Stimulated activated naive B cell treated with anti-CD40 and anti-IgM and Interleukin-4, amounts not matched to agents 10 μg/mL and 1 μg/mL and 100 μg/mL, for 72 hours (primary cell): Measurements from ENCODE around the gene SP6.

Experiments
- ATAC-seq, 2 donors: fragments of 150-1000 bp; cut with Tn5 transposase; replicated peaks; 2 replicates each; pipeline ENCODE4 v1.10.0; 2021; ENCODE audit warnings: moderate library complexity in 1 of 2
- DNase-seq: peaks from one replicate; pipeline ENCODE4 v3.0.0; 2021
- H3K27ac Mint-ChIP-seq: one replicate; pipeline ENCODE4 v1.8.0; 2022; ENCODE audit warnings: mild to moderate bottlenecking, mixed read lengths
- H3K27me3 Mint-ChIP-seq, 2 donors: one replicate each; pipeline ENCODE4 v1.8.0; 2022; ENCODE audit warnings: mixed read lengths in 2 of 2
- H3K36me3 Mint-ChIP-seq, 2 donors: one replicate each; pipeline ENCODE4 v1.8.0; 2022; ENCODE audit warnings: mixed read lengths in 2 of 2, mild to moderate bottlenecking in 1 of 2
- H3K4me1 Mint-ChIP-seq, 2 donors: one replicate each; pipeline ENCODE4 v1.8.0; 2022; ENCODE audit warnings: mixed read lengths in 2 of 2, mild to moderate bottlenecking in 1 of 2
- H3K4me3 Mint-ChIP-seq, 2 donors: one replicate each; pipeline ENCODE4 v1.8.0; 2022; ENCODE audit warnings: mild to moderate bottlenecking in 2 of 2, mixed read lengths in 2 of 2, moderate library complexity in 1 of 2
- H3K9me3 Mint-ChIP-seq, 2 donors: one replicate each; pipeline ENCODE4 v1.8.0; 2022; ENCODE audit warnings: mixed read lengths in 2 of 2, mild to moderate bottlenecking in 1 of 2

Gene SP6

DNA sequence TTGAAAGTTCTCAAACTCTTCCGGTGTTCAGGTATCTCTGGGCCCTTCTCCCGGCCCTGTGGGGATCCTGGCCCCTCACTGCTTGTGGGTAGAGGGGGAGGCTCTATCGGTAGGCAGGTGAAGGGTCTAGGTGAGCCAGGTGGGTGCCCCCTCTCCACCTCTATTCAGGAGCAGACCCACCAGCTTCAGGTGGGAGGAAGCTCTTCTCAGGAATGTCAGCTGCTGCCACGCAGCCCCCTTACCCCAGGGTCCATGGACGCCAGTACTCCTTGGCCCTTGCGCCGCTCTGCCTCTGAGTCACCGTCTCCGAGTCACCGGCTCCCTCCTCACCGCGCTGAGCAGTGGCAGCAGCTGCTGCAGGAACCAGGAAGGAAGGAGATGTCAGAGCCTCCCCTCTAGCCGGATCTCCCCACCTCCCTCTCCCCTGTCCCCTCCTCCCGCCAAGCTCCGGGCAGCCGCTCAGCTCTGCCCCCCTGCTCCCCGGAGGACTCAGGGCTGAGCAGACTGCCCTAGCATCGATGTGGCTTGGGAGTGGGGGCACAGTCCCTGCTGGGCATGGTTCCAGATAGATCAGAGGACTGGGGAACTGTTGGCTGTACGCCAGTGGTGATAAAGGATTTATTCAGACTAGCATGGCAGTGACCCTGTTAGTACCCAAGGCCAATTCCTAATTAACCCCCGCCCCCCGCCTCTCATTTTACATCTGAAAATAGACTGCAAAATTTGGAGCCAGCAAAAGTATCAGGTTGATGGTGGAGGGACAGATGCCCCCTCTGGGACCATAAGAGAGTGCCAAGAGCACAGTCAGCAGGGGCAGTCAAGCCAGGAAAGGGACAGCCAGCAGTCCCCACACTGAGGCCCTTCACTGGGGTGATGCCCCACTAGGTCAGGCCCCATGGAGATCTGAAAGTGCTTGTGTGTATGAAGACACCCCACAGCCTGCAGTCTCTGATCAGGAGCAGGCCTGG lies 29.3 kb downstream of the SP6 start, which contains the start of gene OSBPL7:
Gene OSBPL7 (minus strand): TSS at position 371 of the 968 bp plus-strand sequence. CDS start 1,516 bp downstream, outside the sequence.
- H3K27me3 Mint-ChIP-seq = no peaks in the 10 kb centered on the region
- H3K27ac Mint-ChIP-seq = peak within 1 kb of the TSS; percentile 94
- ATAC-seq (peak; percentile 97 to 98), DNase-seq (peak; percentile 69)
- H3K9me3 Mint-ChIP-seq = no peaks in the 10 kb centered on the region
- peaks cover 33 to 40% of the 10 kb centered on the region in 2 donors for H3K36me3 Mint-ChIP-seq
- H3K4me3 Mint-ChIP-seq = peak within 1 kb of the TSS; percentile 96 to 99
- peaks cover 26 to 39% of the 10 kb centered on the region in 2 donors for H3K4me1 Mint-ChIP-seq

DNA sequence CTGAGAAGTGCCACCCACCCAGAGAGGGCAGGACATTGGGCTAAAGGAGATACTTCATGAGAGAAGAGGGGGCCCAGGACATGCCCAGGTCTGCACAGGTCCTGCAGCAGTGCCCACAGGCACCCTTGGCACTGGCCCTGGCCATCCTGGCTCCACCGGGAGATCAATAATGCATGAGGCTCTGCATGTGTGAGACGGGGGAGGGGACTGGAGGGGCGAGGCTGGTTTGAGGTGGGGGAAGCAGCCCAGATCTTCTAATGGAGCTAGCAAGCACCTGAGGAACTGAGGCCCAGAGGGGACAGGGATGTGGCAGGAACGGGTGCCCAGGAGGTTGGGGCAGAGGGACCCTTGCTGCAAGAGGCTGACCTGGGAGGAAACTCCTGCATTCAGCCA lies 29.9 kb downstream of the SP6 start:
- Mint-ChIP-seq H3K4me1 (peaks cover 26 to 39% of the 10 kb centered on the region in 2 donors), H3K27me3 (no peaks in the 10 kb centered on the region), H3K4me3 (peak overlapping the region; percentile 96 to 99), H3K9me3 (no peaks in the 10 kb centered on the region), H3K27ac (peak overlapping the region; percentile 94), H3K36me3 (peaks cover 31 to 40% of the 10 kb centered on the region in 2 donors)
- DNase-seq = no peak
- peak in 1 of 2 donors; percentile 0 for ATAC-seq

DNA sequence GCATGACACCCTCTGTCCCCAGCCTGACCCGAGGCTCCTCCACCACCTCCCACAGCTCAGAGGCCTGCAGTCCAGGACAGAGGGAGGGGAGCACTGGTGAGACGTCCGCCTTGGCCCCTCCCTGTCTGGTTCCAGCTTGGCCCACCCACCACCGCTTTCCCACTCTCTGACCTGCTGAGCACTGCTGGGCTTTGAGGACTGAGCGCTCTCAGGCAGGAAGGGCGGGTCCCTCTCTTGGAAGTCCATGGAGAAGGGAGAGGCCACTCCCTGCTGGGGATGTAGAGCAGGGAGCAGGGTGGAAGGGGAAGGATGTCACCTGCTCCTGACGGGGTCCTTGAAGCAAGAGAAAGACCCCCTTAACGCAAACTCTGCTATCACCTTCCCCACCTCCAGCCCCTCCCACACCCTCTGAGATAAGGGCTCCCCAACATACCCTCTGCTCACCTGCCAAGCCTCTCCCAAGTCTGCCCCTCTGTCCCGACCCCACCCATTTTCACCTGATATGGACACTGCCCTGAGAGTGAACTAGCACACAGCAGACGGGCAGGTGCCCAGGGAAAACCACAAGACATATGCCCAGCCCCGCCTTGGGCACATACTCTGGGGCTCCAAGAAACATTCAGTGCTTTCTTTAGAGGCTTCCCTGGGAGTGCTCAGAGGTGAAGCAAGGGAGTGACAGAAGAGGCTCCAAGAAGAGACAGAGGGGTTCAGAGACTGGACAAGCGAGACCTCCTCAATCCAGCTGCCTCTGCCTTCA lies 30.8 kb downstream of the SP6 start:
- Mint-ChIP-seq H3K36me3 (peaks cover 33 to 42% of the 10 kb centered on the region in 2 donors), H3K4me3 (peak overlapping the region; percentile 96 to 99), H3K9me3 (no peaks in the 10 kb centered on the region), H3K27ac (no peak overlapping the region), H3K27me3 (no peaks in the 10 kb centered on the region), H3K4me1 (peaks cover 24 to 39% of the 10 kb centered on the region in 2 donors)
- ATAC-seq (no peak), DNase-seq (no peak)

DNA sequence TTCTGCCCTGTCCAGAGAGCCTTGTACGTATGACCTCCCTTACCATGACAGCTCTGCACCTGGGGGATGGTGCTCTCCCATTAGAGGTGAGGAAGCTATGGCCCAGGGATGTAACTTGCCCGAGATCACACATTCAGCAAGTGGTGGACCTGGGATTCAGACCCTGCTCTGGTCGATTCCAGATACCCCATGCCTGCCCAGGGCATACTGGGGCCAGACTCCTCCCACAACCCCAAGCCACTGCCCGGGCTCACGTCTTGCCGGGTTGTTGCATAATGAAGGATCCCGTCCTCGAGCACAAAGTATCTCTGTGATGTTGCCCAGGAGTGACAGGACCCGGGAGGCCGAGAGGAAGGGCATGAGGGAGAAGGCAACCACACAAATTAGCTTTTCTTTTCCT lies 31.5 kb downstream of the SP6 start:
- Mint-ChIP-seq H3K36me3 (peaks cover 36 to 46% of the 10 kb centered on the region in 2 donors), H3K27me3 (no peaks in the 10 kb centered on the region), H3K27ac (no peak overlapping the region), H3K4me3 (no peak overlapping the region), H3K4me1 (peaks cover 24 to 37% of the 10 kb centered on the region in 2 donors), H3K9me3 (no peaks in the 10 kb centered on the region)
- no peak for ATAC-seq
- no peak for DNase-seq

DNA sequence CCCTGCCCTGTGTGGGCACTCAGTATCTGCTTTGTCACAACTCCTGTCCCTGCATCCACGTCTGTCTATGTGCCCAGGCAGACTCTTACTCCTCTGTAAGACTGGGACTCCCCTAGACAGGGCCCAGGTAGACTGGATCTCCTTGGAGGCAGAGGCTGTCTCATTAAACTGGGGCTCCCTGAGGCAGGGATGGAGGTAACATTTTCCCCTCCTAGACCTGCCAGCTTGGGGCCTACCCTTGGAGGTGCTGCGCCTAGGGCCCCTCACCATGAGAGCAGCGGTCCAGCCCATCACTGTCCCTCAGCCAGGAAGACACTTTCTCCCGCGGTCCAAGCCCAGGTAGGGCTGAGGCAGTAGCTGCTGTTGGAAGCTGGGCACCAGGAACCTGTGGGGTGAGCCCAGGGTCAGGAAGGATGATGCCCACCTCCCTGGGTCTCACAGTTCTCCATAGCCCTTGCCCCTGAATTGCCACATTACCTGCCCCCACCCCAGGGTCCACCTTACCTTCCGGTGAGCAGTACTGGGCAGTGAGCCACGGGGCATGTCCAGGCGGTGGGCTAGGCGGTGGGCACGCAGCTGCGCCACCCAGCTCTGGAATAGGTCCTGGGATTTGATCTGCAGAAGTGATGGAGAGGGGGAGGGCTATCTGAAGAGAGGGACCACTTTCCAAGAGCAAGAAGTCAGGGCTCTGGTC lies 32.8 kb downstream of the SP6 start:
- no peak overlapping the region for H3K27ac Mint-ChIP-seq
- ATAC-seq = no peak
- no peaks in the 10 kb centered on the region for H3K9me3 Mint-ChIP-seq
- peaks cover 36 to 43% of the 10 kb centered on the region in 2 donors for H3K36me3 Mint-ChIP-seq
- no peak overlapping the region for H3K4me3 Mint-ChIP-seq
- DNase-seq = no peak
- peaks cover 23 to 33% of the 10 kb centered on the region in 2 donors for H3K4me1 Mint-ChIP-seq
- no peaks in the 10 kb centered on the region for H3K27me3 Mint-ChIP-seq

DNA sequence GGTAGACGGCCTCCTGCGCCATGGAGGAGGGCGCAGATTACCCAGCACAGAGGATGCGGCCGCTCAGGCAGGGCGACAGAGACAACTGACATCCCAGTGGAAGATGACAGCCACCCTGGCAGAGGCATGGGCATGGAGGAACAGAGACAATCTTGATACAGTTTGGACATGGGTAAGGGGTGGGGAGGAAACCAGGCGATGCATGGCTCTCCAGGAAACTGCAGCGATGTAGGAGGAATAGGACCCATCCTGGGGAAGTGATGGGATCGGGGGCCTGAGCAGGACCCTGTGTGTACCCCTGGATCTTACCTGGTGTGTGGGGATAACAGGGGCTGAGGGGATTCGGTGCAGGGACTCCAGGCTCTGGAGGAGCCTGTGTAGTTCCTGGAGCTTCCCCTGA lies 34.0 kb downstream of the SP6 start:
- Mint-ChIP-seq H3K4me1 (peaks cover 17 to 28% of the 10 kb centered on the region in 2 donors), H3K36me3 (peaks cover 47 to 53% of the 10 kb centered on the region in 2 donors), H3K4me3 (no peak overlapping the region), H3K27me3 (no peaks in the 10 kb centered on the region), H3K9me3 (no peaks in the 10 kb centered on the region), H3K27ac (no peak overlapping the region)
- no peak for DNase-seq
- ATAC-seq = no peak

DNA sequence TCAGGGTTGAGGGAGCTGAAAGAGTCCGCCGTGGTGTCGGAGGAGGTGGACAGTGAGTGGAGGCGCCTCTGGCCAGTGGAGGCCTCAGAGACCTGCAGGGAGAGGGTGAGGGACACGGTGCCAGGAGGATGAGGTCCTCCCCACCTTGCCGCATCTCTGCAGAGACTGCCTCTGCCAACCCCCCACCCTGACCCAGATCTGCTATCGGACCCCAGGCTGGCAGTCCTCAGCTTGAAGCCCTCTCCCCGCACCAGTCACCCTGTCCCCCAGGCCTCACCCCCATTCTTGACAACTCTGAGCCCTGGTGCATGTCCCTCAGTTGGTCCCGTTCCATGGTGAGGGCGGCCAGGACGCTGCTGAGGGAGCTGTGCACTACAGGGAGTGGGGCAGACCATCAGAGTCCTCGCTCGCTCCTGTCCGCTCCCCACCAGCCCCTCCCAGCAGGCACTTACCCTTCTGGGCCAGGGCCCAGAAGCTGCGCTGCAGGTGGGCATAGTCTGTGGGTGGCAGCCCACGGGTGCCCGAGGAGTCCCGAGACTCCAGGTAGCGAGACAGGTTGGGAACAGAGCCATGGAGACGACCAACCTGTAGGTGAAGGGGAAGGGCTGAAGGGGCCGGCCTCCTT lies 34.7 kb downstream of the SP6 start:
- no peak overlapping the region for H3K4me3 Mint-ChIP-seq
- H3K27ac Mint-ChIP-seq = no peak overlapping the region
- H3K27me3 Mint-ChIP-seq = no peaks in the 10 kb centered on the region
- peaks cover 13 to 21% of the 10 kb centered on the region in 2 donors for H3K4me1 Mint-ChIP-seq
- DNase-seq (no peak), ATAC-seq (no peak)
- H3K36me3 Mint-ChIP-seq = peaks cover 50 to 57% of the 10 kb centered on the region in 2 donors
- H3K9me3 Mint-ChIP-seq = no peaks in the 10 kb centered on the region

DNA sequence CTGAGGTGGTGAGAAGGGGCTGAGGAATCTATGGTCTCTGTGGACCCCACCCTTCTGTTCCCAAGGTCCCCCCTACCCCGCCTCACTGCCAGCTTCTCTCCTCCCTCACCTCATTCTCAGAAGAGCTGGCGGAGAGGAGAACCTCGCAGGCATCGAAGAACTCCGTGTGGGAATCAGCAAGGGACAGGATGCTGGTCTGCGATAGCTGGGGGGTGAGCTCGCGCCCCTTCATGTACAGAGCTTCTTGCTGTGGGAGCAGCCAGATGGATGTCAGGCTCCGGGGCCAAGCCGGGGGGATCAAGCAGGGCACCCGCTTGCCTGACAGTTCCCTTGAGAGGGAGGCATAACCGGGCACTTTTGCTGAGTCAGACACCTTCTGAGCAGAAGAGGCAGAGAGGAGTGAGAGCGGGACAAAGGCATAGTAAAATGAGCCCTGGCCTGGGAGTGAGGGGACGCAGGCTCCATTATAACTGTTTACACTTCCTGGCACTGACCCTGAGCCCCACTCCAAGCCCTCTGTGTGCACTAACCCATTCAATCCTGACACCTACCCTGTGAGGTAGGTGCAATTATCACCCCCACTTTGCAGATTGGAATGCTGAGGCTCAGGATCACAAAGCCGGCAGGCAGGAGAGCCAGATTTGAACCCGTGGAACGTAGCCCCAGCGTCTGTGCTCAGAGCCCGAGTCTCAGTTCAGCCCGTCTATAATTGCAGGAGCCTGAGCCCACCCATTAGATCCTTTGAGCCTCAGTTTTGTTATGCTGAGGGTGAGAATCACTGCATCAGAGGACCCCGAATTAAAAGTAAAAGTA lies 35.7 kb downstream of the SP6 start:
- DNase-seq (no peak), ATAC-seq (no peak)
- Mint-ChIP-seq H3K27ac (no peak overlapping the region), H3K4me3 (no peak overlapping the region), H3K36me3 (peaks cover 58 to 66% of the 10 kb centered on the region in 2 donors), H3K4me1 (peaks cover 7 to 17% of the 10 kb centered on the region in 2 donors), H3K27me3 (no peaks in the 10 kb centered on the region), H3K9me3 (no peaks in the 10 kb centered on the region)

DNA sequence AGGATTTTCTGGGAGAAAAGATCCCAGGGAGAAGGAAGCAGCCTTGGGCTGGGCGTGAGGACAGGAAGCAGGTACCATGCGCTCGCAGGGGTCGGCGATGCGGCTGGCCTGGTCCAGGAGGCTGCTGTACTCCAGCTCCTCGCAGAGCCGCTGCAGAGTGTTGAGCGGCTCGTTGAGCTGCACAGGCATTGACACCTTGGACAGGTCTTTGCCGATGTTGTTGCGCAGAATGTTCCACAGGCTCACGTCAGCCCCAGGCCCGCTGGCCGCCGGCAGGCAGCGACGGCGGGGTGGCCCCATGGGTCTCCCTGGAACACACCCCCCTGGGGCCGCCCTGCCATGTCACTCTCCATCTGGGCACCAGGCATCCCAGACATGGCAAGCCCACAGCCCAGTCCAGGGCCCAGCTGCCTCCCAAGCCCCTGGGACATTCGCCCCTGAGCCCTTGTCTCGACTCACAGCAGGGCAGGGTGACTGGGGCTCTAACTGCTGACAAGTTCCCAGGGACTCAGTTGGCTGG lies 37.4 kb downstream of the SP6 start:
- DNase-seq (no peak), ATAC-seq (no peak)
- peaks cover 4 to 12% of the 10 kb centered on the region in 2 donors for H3K4me1 Mint-ChIP-seq
- no peaks in the 10 kb centered on the region for H3K27me3 Mint-ChIP-seq
- H3K36me3 Mint-ChIP-seq = peaks cover 54 to 82% of the 10 kb centered on the region in 2 donors
- no peak overlapping the region for H3K27ac Mint-ChIP-seq
- no peak overlapping the region for H3K4me3 Mint-ChIP-seq
- no peaks in the 10 kb centered on the region for H3K9me3 Mint-ChIP-seq

DNA sequence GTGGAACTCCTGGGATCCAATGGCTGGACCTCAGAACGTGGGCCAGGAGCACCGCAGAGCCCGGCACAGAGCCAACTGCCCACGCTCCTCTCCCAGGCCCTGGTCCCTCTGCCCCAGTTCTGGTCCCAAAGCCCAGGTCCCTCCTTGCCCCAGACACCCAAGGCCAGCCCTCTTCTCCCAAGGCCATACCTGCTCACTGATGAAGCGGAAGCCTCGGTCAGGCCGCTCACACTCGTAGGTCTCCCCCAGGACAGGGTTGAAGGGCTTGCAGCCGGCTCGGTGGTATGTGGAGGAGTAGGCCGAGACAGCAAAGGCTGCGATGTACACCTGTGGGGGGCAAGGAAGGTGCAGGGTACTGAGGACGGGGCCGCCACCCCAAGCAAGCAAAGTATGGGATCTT lies 37.9 kb downstream of the SP6 start:
- peaks cover 59 to 87% of the 10 kb centered on the region in 2 donors for H3K36me3 Mint-ChIP-seq
- no peaks in the 10 kb centered on the region for H3K9me3 Mint-ChIP-seq
- no peak overlapping the region for H3K27ac Mint-ChIP-seq
- H3K4me1 Mint-ChIP-seq = peaks cover 4 to 12% of the 10 kb centered on the region in 2 donors
- H3K27me3 Mint-ChIP-seq = no peaks in the 10 kb centered on the region
- ATAC-seq = no peak
- no peak overlapping the region for H3K4me3 Mint-ChIP-seq
- DNase-seq = no peak

DNA sequence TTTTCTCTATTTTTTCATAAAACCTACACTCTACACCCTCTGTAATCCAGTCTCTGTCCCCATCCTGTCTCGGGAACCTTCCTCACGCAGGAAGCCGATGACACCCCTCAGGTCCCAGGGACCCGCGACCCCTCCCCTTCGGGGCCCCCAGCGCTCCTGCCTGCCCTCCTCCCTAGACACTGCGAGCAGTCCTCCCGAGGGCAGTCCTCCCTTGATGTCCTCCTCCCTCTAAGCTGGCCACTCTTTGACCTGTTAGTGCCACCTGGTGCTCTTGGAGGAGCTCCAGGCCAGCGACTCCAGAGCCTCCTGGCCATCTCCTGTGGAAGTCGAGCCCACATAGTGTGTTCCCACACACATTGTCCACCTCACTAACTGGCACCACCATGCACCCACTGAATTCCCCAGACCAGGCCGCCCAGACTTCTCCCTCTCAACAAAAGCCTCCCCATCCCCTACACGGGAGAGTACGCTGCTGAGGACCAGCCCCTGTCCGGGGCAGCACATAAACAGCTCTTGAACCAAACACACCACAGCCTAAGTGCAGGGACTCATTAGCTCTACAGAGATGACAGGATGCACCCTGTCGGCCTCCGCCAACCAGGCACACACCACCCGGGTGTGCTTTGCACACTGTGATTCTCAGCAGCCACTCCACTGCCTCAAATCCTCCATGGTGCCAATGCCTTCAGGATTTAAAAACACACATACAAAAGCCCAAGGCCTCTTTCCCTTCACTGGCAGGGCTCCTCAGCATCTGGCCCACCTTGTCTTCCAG lies 38.6 kb downstream of the SP6 start:
- Mint-ChIP-seq H3K27ac (no peak overlapping the region), H3K27me3 (no peaks in the 10 kb centered on the region), H3K4me3 (no peak overlapping the region), H3K4me1 (peaks cover 4 to 12% of the 10 kb centered on the region in 2 donors), H3K9me3 (no peaks in the 10 kb centered on the region), H3K36me3 (peaks cover 60 to 87% of the 10 kb centered on the region in 2 donors)
- DNase-seq (no peak), ATAC-seq (no peak)

DNA sequence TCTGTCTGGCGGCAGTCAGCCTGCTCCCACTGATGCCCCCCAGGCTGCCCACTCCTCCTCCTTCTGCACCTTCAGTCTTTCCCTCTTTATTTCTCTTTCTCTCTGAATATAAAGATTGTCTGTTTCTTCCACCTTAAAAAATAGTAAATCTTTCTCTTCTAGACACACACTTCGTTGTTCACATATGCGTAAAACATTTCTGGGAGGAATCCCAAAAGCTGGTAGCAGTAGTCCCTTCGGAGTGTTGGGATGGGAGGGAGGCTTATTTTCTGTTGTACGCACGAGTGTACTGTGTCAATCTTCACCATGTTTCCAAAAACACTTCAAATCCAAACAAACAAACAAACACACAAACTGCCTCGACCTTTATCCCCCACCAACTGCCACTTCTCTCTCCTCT lies 39.3 kb downstream of the SP6 start:
- Mint-ChIP-seq H3K27me3 (no peaks in the 10 kb centered on the region), H3K4me1 (peaks cover 4 to 12% of the 10 kb centered on the region in 2 donors), H3K27ac (peak overlapping the region; percentile 38), H3K9me3 (no peaks in the 10 kb centered on the region), H3K36me3 (peaks cover 65 to 87% of the 10 kb centered on the region in 2 donors), H3K4me3 (no peak overlapping the region)
- DNase-seq (no peak), ATAC-seq (no peak)
